Urinary bladder (tissue), 4 donors: ENCODE data around the gene TBCD. TPM values are rescaled to one million over a fixed set of nuclear protein-coding genes. Genes with fewer than 3 reads are reported as not detected.
A peak's percentile ranks its signal among the peaks of the same experiment; 100 is the strongest.

Experiments
- DNase-seq: peaks from one replicate; pipeline ENCODE4 v3.0.0-alpha.2; 2015; ENCODE audit errors: extremely low spot score
- H3K27ac ChIP-seq: one replicate; pipeline ENCODE4 v1.5.1; 2013; ENCODE audit warnings: low read depth, mild to moderate bottlenecking, moderate library complexity
- H3K36me3 ChIP-seq: one replicate; pipeline ENCODE4 v1.6.1; 2013; ENCODE audit warnings: mild to moderate bottlenecking, moderate library complexity; ENCODE audit not compliant: insufficient read depth
- H3K4me1 ChIP-seq: one replicate; pipeline ENCODE4 v1.6.1; 2013; ENCODE audit warnings: mild to moderate bottlenecking, moderate library complexity; ENCODE audit not compliant: insufficient read depth
- H3K4me3 ChIP-seq: one replicate; pipeline ENCODE4 v1.5.1; 2013; ENCODE audit warnings: low read depth, low read length
- WGBS: extraction: QIAGEN DNeasy Blood & Tissue Kit; methylation state at CpG from one replicate; pipeline ENCODE4 v1.1.7; 2013; 5-methylcytosine and 5-hydroxymethylcytosine counted together
- polyA plus RNA-seq: library from polyadenylated mRNA; stranded (reverse); fragments of 200-250 nt; gene quantifications from one replicate; pipeline ENCODE4 v1.2.3, GENCODE V29; 2013
- total RNA-seq: library from RNA; depleted of rRNA; stranded (reverse); fragments of >200 nt; gene quantifications from one replicate; pipeline ENCODE4 v1.2.3, GENCODE V29; 2014
- donor health status: healthy with polysubstance abuse.
- donor health status: healthy.

Gene TBCD
- total and polyA plus RNA-seq, 2 donors: 57.9 to 77.6 TPM

DNA sequence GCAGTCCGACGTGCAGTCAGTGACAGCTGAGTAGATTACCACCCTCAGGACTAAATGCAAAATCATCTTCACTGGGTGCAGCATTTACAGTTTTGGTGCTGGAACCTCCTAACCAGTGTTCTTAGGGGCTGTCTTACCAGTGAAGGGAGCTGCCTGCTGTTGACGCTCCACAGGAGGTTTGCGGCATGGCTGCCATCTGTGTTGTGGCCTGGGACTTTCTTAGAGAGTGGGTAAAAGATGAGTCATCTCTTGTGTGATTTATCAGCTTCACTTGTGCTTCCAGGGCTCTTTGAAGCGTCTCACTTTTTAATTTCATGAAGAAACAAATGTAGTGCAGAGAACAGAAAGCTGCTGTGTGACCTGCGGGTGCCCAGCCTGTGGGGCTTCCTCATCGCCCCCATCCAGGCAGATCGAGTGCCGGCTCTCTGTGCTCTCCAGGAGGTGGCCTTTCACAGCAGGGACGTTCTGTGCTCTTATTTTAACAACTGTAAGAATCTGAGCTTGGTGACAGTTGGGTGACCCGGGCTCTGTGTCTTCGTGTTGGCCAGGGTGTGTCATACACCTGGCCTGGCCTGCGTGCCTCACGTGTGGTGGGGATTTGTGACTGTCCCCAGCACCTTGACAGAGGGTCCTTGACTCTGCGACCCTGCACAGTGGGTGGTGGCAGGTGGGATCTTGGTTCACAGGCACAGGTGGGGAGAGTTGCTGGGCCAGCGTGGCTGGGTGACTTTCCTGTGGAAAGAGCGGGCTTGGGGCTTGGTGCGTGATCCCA is 112.3 kb downstream of the TBCD start:
- no peak for DNase-seq
- peaks cover 2% of the 10 kb centered on the region for H3K4me1 ChIP-seq
- peak overlapping the region; percentile 30 for H3K27ac ChIP-seq
- H3K36me3 ChIP-seq: no peaks in the 10 kb centered on the region
- H3K4me3 ChIP-seq: no peak overlapping the region
- WGBS: 68% methylated on average over 18 of the region's 18 CpGs

DNA sequence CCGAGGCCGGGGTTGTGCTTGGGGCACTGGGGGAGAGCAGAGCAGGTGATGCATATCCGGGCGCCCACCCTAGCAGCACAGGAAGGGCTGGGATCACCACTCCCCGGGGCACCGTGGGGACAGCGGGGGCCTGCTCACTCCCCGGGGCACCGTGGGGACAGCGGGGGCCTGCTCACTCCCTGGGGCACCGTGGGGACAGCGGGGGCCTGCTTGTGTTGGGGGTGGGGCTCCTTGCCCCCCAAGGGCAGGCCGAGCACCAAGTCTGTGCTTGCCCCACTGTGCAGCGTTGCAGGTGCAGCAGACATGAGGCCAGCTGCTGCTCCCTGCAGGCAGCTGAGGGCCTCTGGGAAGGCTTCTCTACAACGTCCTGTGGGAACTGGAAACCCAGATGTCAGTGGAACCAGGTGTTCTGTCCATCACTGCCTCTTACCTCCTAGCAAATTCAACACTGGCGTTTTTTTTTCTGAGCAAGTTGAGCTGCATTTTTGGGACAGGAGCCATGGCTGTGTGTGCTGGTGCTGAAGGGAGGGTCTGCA is 112.9 kb downstream of the TBCD start:
- Histone ChIP-seq H3K4me1 (peaks cover 2% of the 10 kb centered on the region), H3K27ac (peak overlapping the region; percentile 30), H3K36me3 (no peaks in the 10 kb centered on the region), H3K4me3 (no peak overlapping the region)
- WGBS: 70% methylated on average over 16 of the region's 16 CpGs
- no peak for DNase-seq

DNA sequence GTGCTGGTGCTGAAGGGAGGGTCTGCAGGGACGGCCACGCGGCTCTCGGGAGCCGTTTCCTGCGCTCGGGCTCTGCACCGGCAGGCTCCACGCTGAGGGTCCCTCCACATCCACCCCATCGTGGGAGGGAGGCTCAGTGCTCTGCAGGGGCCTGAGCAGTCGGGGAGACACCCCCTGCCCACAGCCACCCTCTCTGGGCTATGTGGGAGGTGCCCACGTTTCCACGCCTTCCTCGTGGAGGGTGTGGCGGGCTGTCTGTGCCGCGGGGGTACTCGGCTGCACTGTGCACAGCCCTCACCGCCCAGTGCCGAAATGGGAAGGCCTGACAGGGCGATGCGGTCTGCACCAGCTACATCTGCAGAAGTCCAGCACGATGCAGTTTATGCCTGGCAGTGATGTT is 113.4 kb downstream of the TBCD start:
- DNase-seq: no peak
- H3K27ac ChIP-seq: no peak overlapping the region
- 82% methylated on average over 23 of the region's 23 CpGs for WGBS
- H3K36me3 ChIP-seq: no peaks in the 10 kb centered on the region
- peaks cover 2% of the 10 kb centered on the region for H3K4me1 ChIP-seq
- H3K4me3 ChIP-seq: no peak overlapping the region

DNA sequence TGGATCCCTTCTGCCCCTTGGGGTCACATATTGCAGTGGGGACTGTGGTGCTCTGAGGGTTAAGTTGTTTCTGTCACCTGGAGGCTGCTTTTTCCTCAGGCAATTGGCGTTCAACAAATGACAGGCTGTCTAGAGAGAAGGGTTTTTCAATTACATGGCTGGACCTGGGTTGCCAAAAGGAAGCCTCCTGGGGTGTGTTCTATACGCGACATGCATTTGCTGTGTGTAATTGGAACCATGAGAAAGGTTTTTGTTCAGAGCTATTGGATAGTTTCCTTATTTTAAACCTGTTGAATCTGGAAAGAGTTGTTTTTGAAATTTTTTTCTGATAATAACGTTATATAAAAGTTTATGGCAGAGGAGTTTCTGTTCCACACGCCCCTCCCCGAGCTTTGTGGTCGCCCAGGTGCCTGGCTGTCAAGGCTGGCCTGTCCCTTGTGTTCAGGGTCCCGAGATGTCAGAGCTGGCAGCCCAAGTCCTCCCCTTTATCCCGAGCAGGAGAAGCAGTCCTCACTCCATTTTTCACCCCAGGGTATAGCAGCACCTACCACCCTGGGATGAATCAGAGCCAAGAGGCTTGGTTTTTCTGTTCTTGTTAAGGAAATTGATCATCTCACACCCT is 114.0 kb downstream of the TBCD start:
- DNase-seq: no peak
- peaks cover 2% of the 10 kb centered on the region for H3K4me1 ChIP-seq
- 75% methylated on average over 9 of the region's 9 CpGs for WGBS
- no peaks in the 10 kb centered on the region for H3K36me3 ChIP-seq
- H3K4me3 ChIP-seq: no peak overlapping the region
- peak overlapping the region; percentile 38 for H3K27ac ChIP-seq

DNA sequence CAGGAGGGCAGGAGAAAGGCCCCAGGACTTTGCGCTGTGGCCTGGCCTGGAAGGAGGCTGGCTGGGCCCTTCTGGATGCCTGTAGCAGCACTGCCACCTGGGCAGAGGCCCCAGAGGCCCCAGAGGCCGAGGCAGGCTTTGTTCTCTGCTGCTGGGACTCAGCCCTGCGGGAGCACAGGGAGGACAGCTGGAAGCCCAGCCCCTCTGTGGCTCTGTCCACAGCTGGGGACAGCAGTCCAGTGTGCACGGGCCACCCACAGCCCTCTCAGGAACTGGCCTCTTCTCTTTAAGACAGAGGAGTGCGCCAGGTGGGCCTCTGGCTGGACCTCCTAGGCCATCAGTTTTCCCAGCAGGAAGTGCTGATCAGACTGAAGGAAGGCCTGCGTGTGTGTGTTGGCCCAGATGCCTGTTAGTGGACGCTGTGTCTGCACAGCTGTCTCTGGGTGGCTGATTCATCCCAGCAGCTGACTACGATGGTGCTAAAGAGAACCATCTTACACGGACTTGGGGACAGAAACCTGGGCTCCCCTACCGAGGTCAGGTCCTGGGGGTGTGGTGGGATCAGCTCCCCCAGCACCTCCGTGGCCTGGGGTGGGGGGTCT is 114.8 kb downstream of the TBCD start:
- H3K4me1 ChIP-seq: peaks cover 2% of the 10 kb centered on the region
- H3K27ac ChIP-seq: peak overlapping the region; percentile 74
- DNase-seq: no peak
- 57% methylated on average over 11 of the region's 11 CpGs for WGBS
- H3K4me3 ChIP-seq: no peak overlapping the region
- peaks cover 3% of the 10 kb centered on the region for H3K36me3 ChIP-seq

DNA sequence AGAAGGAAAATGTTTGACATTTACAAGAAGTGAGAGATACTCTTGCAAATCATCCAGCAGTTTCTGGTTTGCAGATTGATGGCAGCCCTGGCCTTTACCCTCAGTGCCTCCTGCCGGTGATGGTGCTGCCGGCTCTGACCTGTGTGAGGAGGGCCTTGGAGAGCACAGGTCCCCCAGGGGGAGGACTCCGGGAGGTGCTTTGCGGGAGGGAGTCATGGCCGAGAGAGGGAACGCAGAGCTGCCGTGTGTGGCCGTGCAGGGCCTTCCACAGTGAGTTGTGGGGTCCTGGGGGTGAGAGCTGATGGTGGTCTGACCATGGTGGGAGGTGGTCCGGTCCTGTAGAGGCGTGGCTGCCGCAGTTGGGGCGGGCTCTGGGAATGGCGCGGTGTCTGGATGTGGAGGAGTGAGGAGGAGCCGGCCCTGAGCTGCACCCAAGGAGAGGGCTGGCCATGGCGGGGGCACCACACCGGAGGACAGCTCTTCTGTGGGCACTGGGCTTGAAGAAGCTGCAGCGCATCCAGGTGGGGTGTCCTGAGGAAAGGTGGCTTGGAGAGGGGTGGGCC is 116.0 kb downstream of the TBCD start:
- peaks cover 1% of the 10 kb centered on the region for H3K4me1 ChIP-seq
- WGBS: 94% methylated on average over 18 of the region's 18 CpGs
- no peak for DNase-seq
- H3K4me3 ChIP-seq: no peak overlapping the region
- H3K36me3 ChIP-seq: peaks cover 3% of the 10 kb centered on the region
- no peak overlapping the region for H3K27ac ChIP-seq

DNA sequence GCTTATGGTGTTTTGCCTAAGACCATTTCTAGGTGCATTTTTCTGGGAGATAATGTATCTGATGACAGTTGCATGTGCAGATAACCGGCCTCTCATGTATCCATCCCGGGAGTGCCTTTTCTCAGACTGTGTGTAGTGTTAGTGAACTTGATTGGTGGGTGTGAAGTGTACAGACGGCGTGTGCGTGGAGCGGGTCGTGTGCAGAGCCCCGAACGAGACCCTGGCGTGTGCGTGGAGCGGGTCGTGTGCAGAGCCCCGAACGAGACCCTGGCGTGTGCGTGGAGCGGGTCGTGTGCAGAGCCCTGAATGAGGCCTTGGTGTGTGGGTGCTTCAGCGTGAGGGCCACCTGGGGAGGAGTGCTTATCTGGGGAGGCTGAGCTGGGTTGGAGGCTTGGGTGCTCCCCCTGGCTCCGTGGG is 116.9 kb downstream of the TBCD start:
- no peaks in the 10 kb centered on the region for H3K4me1 ChIP-seq
- H3K27ac ChIP-seq: no peak overlapping the region
- no peak for DNase-seq
- H3K36me3 ChIP-seq: peaks cover 3% of the 10 kb centered on the region
- H3K4me3 ChIP-seq: no peak overlapping the region
- WGBS: 90% methylated on average over 21 of the region's 21 CpGs

DNA sequence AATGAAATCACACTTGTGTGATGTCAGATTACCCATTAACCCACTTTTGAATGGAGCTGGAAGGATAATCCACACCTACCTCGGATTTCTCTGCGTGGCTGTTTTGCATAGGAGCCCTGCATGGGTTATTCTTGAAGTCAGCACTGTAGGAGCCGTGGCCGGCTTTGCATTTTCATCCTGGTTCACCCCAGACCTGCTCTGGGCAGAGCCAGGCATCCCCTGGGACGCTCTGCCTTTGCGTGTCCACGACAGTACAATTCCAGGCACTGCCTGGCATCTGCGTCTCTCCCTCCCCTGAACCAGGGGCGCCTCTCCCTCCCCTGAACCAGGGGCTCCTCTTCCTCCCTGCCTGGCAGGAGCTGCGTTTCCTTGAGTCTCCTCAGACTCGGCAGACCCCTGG is 117.7 kb downstream of the TBCD start:
- 92% methylated on average over 11 of the region's 11 CpGs for WGBS
- H3K4me3 ChIP-seq: no peak overlapping the region
- no peaks in the 10 kb centered on the region for H3K4me1 ChIP-seq
- H3K27ac ChIP-seq: no peak overlapping the region
- peaks cover 3% of the 10 kb centered on the region for H3K36me3 ChIP-seq
- no peak for DNase-seq

DNA sequence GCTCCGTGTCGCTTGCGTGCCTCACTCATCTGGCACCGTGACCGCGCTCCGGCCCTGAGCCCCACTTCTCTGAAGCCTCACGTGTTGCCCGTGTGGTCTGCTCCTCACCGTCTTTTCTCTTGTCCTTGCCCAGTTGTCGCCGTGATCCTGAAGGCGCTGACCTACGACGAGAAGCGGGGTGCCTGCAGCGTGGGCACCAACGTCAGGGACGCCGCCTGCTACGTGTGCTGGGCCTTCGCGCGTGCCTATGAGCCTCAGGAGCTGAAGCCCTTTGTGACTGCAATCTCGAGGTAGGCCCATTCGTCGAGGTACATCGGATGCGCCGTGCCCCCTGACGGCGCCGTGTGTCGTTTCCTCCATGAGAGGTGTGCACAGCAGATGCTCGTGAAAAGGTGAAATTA is 118.2 kb downstream of the TBCD start:
- Histone ChIP-seq H3K27ac (no peak overlapping the region), H3K4me3 (no peak overlapping the region), H3K4me1 (no peaks in the 10 kb centered on the region), H3K36me3 (peaks cover 3% of the 10 kb centered on the region)
- 91% methylated on average over 35 of the region's 35 CpGs for WGBS
- DNase-seq: no peak

DNA sequence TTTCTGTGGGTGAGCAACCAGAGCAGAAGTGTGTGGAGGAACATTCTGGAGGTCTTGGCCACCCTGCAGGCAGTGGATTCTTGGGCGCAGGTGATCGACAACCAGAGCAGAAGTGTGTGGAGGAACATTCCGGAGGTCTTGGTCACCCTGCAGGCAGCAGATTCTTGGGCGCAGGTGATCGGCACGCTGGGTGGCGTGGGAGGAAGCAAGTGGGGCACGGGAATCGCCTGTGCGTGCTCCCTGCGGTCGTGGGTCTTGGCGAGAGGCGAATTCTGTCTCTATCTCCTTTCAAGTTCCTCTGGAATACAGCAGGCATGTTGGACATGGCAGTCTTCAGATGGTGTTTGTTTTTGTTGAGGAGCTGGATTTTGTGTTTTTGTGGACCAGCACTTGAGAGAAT is 118.7 kb downstream of the TBCD start:
- Histone ChIP-seq H3K36me3 (peaks cover 3% of the 10 kb centered on the region), H3K4me1 (no peaks in the 10 kb centered on the region), H3K4me3 (no peak overlapping the region), H3K27ac (no peak overlapping the region)
- 94% methylated on average over 14 of the region's 14 CpGs for WGBS
- no peak for DNase-seq

DNA sequence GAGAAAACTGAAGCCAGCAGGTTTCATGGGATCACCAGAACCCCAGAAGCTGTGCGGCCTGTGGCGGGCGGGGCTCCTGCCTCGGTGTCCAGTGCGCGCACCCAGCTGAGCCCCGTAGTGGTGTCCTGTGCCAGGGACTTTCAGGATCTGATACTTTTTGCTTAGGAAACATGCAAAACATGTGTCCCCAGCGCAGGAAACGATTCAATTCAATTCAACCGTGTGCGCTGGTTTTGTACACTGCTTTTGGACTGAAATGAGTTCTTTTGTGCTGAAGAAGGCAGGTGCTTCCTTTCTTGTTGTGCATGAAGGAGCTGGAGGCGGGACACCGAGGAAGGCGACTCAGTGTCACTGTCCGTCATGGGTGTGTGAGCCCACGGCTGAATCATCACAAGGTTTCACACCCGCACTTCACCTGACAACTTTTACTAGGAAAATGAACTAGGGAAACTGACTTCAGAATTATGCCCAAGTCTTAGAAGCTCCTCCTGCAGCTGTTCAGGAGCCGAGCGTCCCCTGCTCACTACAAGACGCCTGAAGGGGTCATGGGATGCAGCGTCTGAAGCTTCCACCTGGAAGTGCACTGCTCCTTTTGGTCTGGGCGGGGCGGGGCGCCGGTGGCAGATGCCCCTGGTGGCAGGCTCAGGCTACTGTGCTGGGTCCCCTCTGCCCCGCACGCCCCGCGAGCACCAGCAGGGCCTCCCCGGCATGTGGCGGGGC is 119.4 kb downstream of the TBCD start:
- no peak overlapping the region for H3K27ac ChIP-seq
- H3K4me1 ChIP-seq: no peaks in the 10 kb centered on the region
- H3K36me3 ChIP-seq: peaks cover 3% of the 10 kb centered on the region
- H3K4me3 ChIP-seq: no peak overlapping the region
- no peak for DNase-seq
- 89% methylated on average over 31 of the region's 31 CpGs for WGBS

DNA sequence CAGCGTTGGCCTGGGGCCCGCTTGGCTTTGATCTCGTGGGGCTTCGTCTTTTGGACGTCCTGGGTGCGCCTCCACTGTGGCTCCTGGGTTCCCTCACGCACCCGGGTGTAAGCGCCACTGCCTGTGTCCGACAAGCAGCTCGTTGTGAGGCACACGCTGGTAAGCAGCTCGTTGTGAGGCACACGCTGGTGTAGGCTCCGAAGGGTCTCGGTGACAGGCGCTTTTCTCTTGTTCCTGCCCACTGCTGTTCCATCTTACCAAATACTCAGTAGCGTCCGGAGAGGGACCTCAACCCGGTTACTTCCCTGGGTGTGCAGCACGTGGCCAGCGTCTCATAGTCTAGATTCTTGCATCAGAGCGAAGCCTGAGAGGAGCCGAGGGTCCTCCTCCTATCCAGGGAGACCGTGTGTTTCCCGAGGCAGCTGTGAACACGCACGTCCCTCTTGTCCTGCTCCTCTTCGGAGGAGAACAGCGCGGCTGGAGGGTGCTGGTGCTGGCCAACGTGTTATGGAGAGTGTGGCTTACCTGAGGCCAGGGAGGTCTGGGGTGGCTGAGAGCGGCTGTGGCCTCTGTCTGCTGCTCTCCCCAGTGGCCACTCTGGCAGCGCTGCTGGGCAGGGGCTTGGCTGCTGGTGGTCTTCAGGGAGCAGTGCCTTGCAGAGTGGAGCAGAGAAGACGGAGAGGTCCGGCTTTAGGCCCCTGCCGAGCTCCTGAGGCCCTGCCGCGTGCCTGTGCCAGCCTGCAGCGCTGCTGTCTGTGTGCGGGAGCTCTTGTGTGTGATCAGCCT is 120.1 kb downstream of the TBCD start:
- no peak overlapping the region for H3K27ac ChIP-seq
- WGBS: 88% methylated on average over 41 of the region's 41 CpGs
- no peak for DNase-seq

More for the DNA sequence above, 120.1 kb downstream of the TBCD start:
- Histone ChIP-seq H3K4me3 (no peak overlapping the region), H3K36me3 (peaks cover 3% of the 10 kb centered on the region), H3K4me1 (no peaks in the 10 kb centered on the region)
